HL-60/S4 treated with retinoic acid at 250 ng/mL for 4 days and 3 days (cell line): Measurements from ENCODE around the gene BANP.
"Not testable (repeated sequence)": the region's sequence is repeated elsewhere in the genome, so short reads cannot be mapped to it uniquely, and the experiment has no call there.

Experiments used
- in situ Hi-C: fragments of 300-500 bp; cut with MboI; formaldehyde crosslinking; loops from 2 replicates; pipeline ENCODE4 v1.7.0; 2022; ENCODE audit warnings: low sequenced_read_pairs

Gene BANP

GRCh38 chr16:87926246-87927194, 24.7 kb upstream of the BANP start:
- in situ Hi-C loops = no loop called here

- in situ Hi-C loops = no loop called here
Observed at GRCh38 chr16:87927195-87927562, 24.1 kb upstream of the BANP start.

- in situ Hi-C loops = no loop called here
Observed at GRCh38 chr16:87929986-87930385, 21.2 kb upstream of the BANP start.

GRCh38 chr16:87930456-87930855, 20.8 kb upstream of the BANP start:
- in situ Hi-C loops = no loop called here

GRCh38 chr16:87931504-87931903, 19.7 kb upstream of the BANP start:
- in situ Hi-C loops = no loop called here

- in situ Hi-C loops = not testable (repeated sequence)
Observed at GRCh38 chr16:87932475-87933139, 18.6 kb upstream of the BANP start.

- in situ Hi-C loops = no loop called here
Observed at GRCh38 chr16:87933140-87933495, 18.1 kb upstream of the BANP start.

GRCh38 chr16:87934752-87935425, 16.3 kb upstream of the BANP start:
- in situ Hi-C loops = not testable (repeated sequence)

- in situ Hi-C loops = not testable (repeated sequence)
Observed at GRCh38 chr16:87936016-87936374, 15.2 kb upstream of the BANP start.

GRCh38 chr16:87936375-87937230, 14.6 kb upstream of the BANP start, which contains the start of gene CA5A:
CA5A (minus strand) TSS chr16:87936529; CDS start chr16:87936450, 79 bp downstream.
- in situ Hi-C loops = no loop called here

GRCh38 chr16:87937231-87937542, 14.0 kb upstream of the BANP start:
- in situ Hi-C loops = not testable (repeated sequence)

- in situ Hi-C loops = no loop called here
Observed at GRCh38 chr16:87938412-87938949, 12.8 kb upstream of the BANP start.

- in situ Hi-C loops = no loop called here
Observed at GRCh38 chr16:87939562-87940423, 11.4 kb upstream of the BANP start.

- in situ Hi-C loops = no loop called here
Observed at GRCh38 chr16:87942680-87943079, 8.6 kb upstream of the BANP start.

- in situ Hi-C loops = no loop called here
Observed at GRCh38 chr16:87945351-87946042, 5.7 kb upstream of the BANP start.

- in situ Hi-C loops = no loop called here
Observed at GRCh38 chr16:87946596-87947347, 4.5 kb upstream of the BANP start.

- in situ Hi-C loops = no loop called here
Observed at GRCh38 chr16:87947356-87948118, 3.7 kb upstream of the BANP start.

GRCh38 chr16:87948119-87948545, 3.1 kb upstream of the BANP start:
- in situ Hi-C loops = no loop called here
